ENCODE results near the gene TAOK3. TPM values are rescaled to one million over a fixed set of nuclear protein-coding genes. Genes with fewer than 3 reads are reported as not detected.
"Not testable (repeated sequence)": the region's sequence is repeated elsewhere in the genome, so short reads cannot be mapped to it uniquely, and the experiment has no call there.

Gene TAOK3
- total RNA-seq (97.8 TPM), polyA plus RNA-seq (10 to 100 TPM; 60.2 to 74.8 (median 69.7) TPM)

- H3K27me3 Mint-ChIP-seq = no peaks in the 10 kb centered on the region
- peak within 1 kb of the TSS; percentile 93 for H3K4me3 ChIP-seq (ENCODE audit: low read depth, low read length)
- H3K4me3 Mint-ChIP-seq = peak within 1 kb of the TSS; percentile 86 to 95 (median 94)
- H3K9me3 ChIP-seq (ENCODE audit: control insufficient read depth in 2 of 2, low read length in 2 of 2) = no peaks in the 10 kb centered on the region
- no peaks in the 10 kb centered on the region for H3K36me3 ChIP-seq (ENCODE audit: control insufficient read depth, insufficient read depth, low read length)
- no peaks in the 10 kb centered on the region for H3K36me3 Mint-ChIP-seq
- peak within 1 kb of the TSS; percentile 85 for H3K27ac ChIP-seq (ENCODE audit: insufficient read depth, low read length, poor library complexity, severe bottlenecking)
- DNase-seq (peak; percentile 97 to 99 (median 97)), ATAC-seq (ENCODE audit: low read depth in 2 of 2) (peak; percentile 89 to 92)
- H3K9me3 Mint-ChIP-seq = no peaks in the 10 kb centered on the region
- peaks cover 27 to 68% (median 49%) of the 10 kb centered on the region in 4 donors for H3K4me1 Mint-ChIP-seq
- H3K27ac Mint-ChIP-seq = peak within 1 kb of the TSS; percentile 95 to 97 (median 96)
- H3K27me3 ChIP-seq (ENCODE audit: control insufficient read depth, insufficient read depth, low read length) = no peaks in the 10 kb centered on the region
- peaks cover 37% of the 10 kb centered on the region for H3K4me1 ChIP-seq (ENCODE audit: control insufficient read depth, insufficient read depth, low read length, poor library complexity, severe bottlenecking)
Measured at GRCh38 chr12:118372541-118373495, at the start of gene TAOK3. TAOK3 (minus strand) TSS chr12:118372907; CDS start chr12:118255567, 117,340 bp downstream.

DNA sequence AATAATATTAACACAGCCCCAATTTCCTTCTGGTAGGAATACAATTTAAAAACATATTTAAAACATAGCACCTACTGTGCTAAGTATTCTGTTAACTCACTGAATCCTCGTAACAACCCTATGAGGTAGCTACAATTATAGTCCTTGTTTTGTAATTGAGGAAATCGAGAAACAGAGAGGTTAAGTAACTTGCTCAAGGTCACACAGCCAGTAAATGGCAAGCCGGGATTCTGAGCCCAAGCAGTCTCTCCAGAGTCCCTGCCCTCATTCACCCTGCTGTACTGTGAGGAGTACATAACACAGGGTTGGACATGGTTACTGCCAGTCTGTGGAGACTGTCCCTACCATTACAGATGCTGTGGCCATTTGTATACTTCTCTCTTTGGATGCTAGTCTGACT lies 48.0 kb upstream of the TAOK3 start:
- Mint-ChIP-seq H3K4me1 (peaks cover 0 to 3% (median 0%) of the 10 kb centered on the region in 4 donors), H3K27ac (no peak overlapping the region)
- ATAC-seq (ENCODE audit: low read depth in 2 of 2) = no peak

GRCh38 chr12:118418385-118419057 lies 45.8 kb upstream of the TAOK3 start:
- no peak overlapping the region for H3K4me3 Mint-ChIP-seq
- H3K4me1 ChIP-seq (ENCODE audit: control insufficient read depth, insufficient read depth, low read length, poor library complexity, severe bottlenecking) = no peaks in the 10 kb centered on the region
- no peaks in the 10 kb centered on the region for H3K9me3 ChIP-seq (ENCODE audit: control insufficient read depth in 2 of 2, low read length in 2 of 2)
- no peaks in the 10 kb centered on the region for H3K4me1 Mint-ChIP-seq
- H3K9me3 Mint-ChIP-seq = peaks cover 0 to 4% (median 0%) of the 10 kb centered on the region in 7 donors
- no peaks in the 10 kb centered on the region for H3K27me3 Mint-ChIP-seq
- no peak overlapping the region for H3K4me3 ChIP-seq (ENCODE audit: low read depth, low read length)
- H3K36me3 Mint-ChIP-seq = peaks cover 51% of the 10 kb centered on the region
- no peak overlapping the region for H3K27ac Mint-ChIP-seq
- peaks cover 31% of the 10 kb centered on the region for H3K36me3 ChIP-seq (ENCODE audit: control insufficient read depth, insufficient read depth, low read length)
- no peak for DNase-seq
- ATAC-seq (ENCODE audit: low read depth in 2 of 2) = no peak
- no peaks in the 10 kb centered on the region for H3K27me3 ChIP-seq (ENCODE audit: control insufficient read depth, insufficient read depth, low read length)
- no peak overlapping the region for H3K27ac ChIP-seq (ENCODE audit: insufficient read depth, low read length, poor library complexity, severe bottlenecking)

More for the DNA sequence above, 48.0 kb upstream of the TAOK3 start:
- Histone ChIP-seq H3K36me3 (ENCODE audit: control insufficient read depth, insufficient read depth, low read length) (peaks cover 10% of the 10 kb centered on the region), H3K4me1 (ENCODE audit: control insufficient read depth, insufficient read depth, low read length, poor library complexity, severe bottlenecking) (no peaks in the 10 kb centered on the region), H3K27ac (ENCODE audit: insufficient read depth, low read length, poor library complexity, severe bottlenecking) (no peak overlapping the region), H3K4me3 (ENCODE audit: low read depth, low read length) (no peak overlapping the region), H3K9me3 (ENCODE audit: control insufficient read depth in 2 of 2, low read length in 2 of 2) (no peaks in the 10 kb centered on the region), H3K27me3 (ENCODE audit: control insufficient read depth, insufficient read depth, low read length) (no peaks in the 10 kb centered on the region)
- Mint-ChIP-seq H3K36me3 (peaks cover 35% of the 10 kb centered on the region), H3K27me3 (no peaks in the 10 kb centered on the region), H3K9me3 (no peaks in the 10 kb centered on the region), H3K4me3 (no peak overlapping the region)
- no peak for DNase-seq

DNA sequence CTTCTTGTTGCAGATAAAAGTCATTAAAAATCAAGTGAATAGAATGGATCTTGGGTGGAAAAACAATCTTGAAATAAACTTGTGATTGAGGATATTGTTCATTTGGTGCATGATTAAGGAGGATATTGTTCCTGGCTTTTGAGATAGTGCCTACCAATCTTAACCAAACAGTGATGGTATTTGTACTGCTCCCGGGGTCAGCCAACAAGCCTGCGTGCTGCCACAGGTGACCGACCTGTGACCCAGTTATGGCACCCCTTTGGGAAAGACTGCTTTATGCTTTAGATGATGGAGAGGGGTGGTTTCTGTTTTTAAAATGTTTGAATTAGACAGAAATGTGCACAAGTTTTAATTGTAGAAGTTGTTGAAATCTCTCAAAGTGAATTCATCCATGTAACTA lies 45.2 kb upstream of the TAOK3 start:
- H3K4me1 Mint-ChIP-seq = no peaks in the 10 kb centered on the region
- DNase-seq (no peak), ATAC-seq (ENCODE audit: low read depth in 2 of 2) (no peak)
- H3K9me3 ChIP-seq (ENCODE audit: control insufficient read depth in 2 of 2, low read length in 2 of 2) = peaks cover 4% of the 10 kb centered on the region in 2 experiments
- H3K36me3 Mint-ChIP-seq = peaks cover 56% of the 10 kb centered on the region
- H3K9me3 Mint-ChIP-seq = peaks cover 0 to 10% (median 0%) of the 10 kb centered on the region in 7 donors
- no peak overlapping the region for H3K4me3 Mint-ChIP-seq
- no peak overlapping the region for H3K27ac Mint-ChIP-seq
- H3K27me3 ChIP-seq (ENCODE audit: control insufficient read depth, insufficient read depth, low read length) = no peaks in the 10 kb centered on the region
- no peak overlapping the region for H3K4me3 ChIP-seq (ENCODE audit: low read depth, low read length)
- H3K36me3 ChIP-seq (ENCODE audit: control insufficient read depth, insufficient read depth, low read length) = peaks cover 37% of the 10 kb centered on the region
- H3K4me1 ChIP-seq (ENCODE audit: control insufficient read depth, insufficient read depth, low read length, poor library complexity, severe bottlenecking) = no peaks in the 10 kb centered on the region
- no peak overlapping the region for H3K27ac ChIP-seq (ENCODE audit: insufficient read depth, low read length, poor library complexity, severe bottlenecking)
- H3K27me3 Mint-ChIP-seq = no peaks in the 10 kb centered on the region

DNA sequence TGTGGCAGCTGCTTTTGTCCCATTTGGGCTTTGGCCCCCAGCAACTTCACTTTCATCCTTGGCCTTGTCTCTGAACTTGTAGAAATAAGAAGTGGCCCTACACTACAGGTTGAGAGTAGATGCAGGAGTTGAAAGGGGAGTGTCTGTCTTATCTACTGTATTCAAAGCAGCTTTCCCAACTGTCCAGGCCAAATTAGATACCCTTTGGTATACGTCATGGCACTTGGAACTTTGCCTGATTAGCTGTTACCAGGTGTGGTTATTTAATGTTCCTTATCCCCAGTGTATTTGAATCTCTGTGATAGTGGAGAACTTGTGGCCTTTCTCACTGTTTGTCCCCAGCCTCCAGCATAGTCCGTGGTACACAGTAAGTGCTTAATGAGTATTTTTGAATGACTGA lies 37.1 kb upstream of the TAOK3 start:
- peaks cover 20% of the 10 kb centered on the region in 2 experiments for H3K9me3 ChIP-seq (ENCODE audit: control insufficient read depth in 2 of 2, low read length in 2 of 2)
- no peaks in the 10 kb centered on the region for H3K4me1 ChIP-seq (ENCODE audit: control insufficient read depth, insufficient read depth, low read length, poor library complexity, severe bottlenecking)
- no peak for ATAC-seq (ENCODE audit: low read depth in 2 of 2)
- H3K27me3 ChIP-seq (ENCODE audit: control insufficient read depth, insufficient read depth, low read length) = no peaks in the 10 kb centered on the region
- H3K36me3 ChIP-seq (ENCODE audit: control insufficient read depth, insufficient read depth, low read length) = peaks cover 70% of the 10 kb centered on the region
- peaks cover 57% of the 10 kb centered on the region for H3K36me3 Mint-ChIP-seq
- no peak overlapping the region for H3K4me3 Mint-ChIP-seq
- H3K9me3 Mint-ChIP-seq = peaks cover 0 to 19% (median 2%) of the 10 kb centered on the region in 7 donors
- H3K27ac Mint-ChIP-seq = no peak overlapping the region
- H3K4me1 Mint-ChIP-seq = peaks cover 0 to under 1% (median 0%) of the 10 kb centered on the region in 4 donors
- H3K4me3 ChIP-seq (ENCODE audit: low read depth, low read length) = no peak overlapping the region
- no peak for DNase-seq
- H3K27ac ChIP-seq (ENCODE audit: insufficient read depth, low read length, poor library complexity, severe bottlenecking) = no peak overlapping the region
- H3K27me3 Mint-ChIP-seq = no peaks in the 10 kb centered on the region

- H3K27ac ChIP-seq (ENCODE audit: insufficient read depth, low read length, poor library complexity, severe bottlenecking); H3K4me1 ChIP-seq (ENCODE audit: control insufficient read depth, insufficient read depth, low read length, poor library complexity, severe bottlenecking); ATAC-seq (ENCODE audit: low read depth in 2 of 2); DNase-seq; H3K4me1 Mint-ChIP-seq; H3K4me3 Mint-ChIP-seq; H3K27me3 ChIP-seq (ENCODE audit: control insufficient read depth, insufficient read depth, low read length); H3K27ac Mint-ChIP-seq; H3K27me3 Mint-ChIP-seq; H3K4me3 ChIP-seq (ENCODE audit: low read depth, low read length): not testable (repeated sequence)
- H3K9me3 ChIP-seq (ENCODE audit: control insufficient read depth in 2 of 2, low read length in 2 of 2) = peaks cover 18 to 19% of the 10 kb centered on the region in 2 experiments
- Mint-ChIP-seq H3K36me3 (peaks cover 46% of the 10 kb centered on the region), H3K9me3 (peaks cover 0 to 13% (median 0%) of the 10 kb centered on the region in 7 donors)
- peaks cover 66% of the 10 kb centered on the region for H3K36me3 ChIP-seq (ENCODE audit: control insufficient read depth, insufficient read depth, low read length)
Measured at GRCh38 chr12:118408241-118408640, 35.5 kb upstream of the TAOK3 start.

GRCh38 chr12:118404876-118405521 lies 32.3 kb upstream of the TAOK3 start:
- H3K9me3 Mint-ChIP-seq = no peaks in the 10 kb centered on the region
- Histone ChIP-seq H3K4me1 (ENCODE audit: control insufficient read depth, insufficient read depth, low read length, poor library complexity, severe bottlenecking) (no peaks in the 10 kb centered on the region), H3K4me3 (ENCODE audit: low read depth, low read length) (no peak overlapping the region), H3K9me3 (ENCODE audit: control insufficient read depth in 2 of 2, low read length in 2 of 2) (no peaks in the 10 kb centered on the region), H3K27ac (ENCODE audit: insufficient read depth, low read length, poor library complexity, severe bottlenecking) (no peak overlapping the region), H3K27me3 (ENCODE audit: control insufficient read depth, insufficient read depth, low read length) (no peaks in the 10 kb centered on the region), H3K36me3 (ENCODE audit: control insufficient read depth, insufficient read depth, low read length) (peaks cover 62% of the 10 kb centered on the region)
- peaks cover 42% of the 10 kb centered on the region for H3K36me3 Mint-ChIP-seq
- H3K27ac Mint-ChIP-seq = no peak overlapping the region
- ATAC-seq (ENCODE audit: low read depth in 2 of 2) (peak; percentile 52 to 59), DNase-seq (peak; percentile 10 to 68 (median 41))
- no peak overlapping the region for H3K4me3 Mint-ChIP-seq
- H3K27me3 Mint-ChIP-seq = no peaks in the 10 kb centered on the region
- H3K4me1 Mint-ChIP-seq = peaks cover 0 to 2% (median 0%) of the 10 kb centered on the region in 4 donors
